Stimulated activated CD8-positive, alpha-beta memory T cell treated with anti-CD3 and anti-CD28 coated beads, Interleukin-15, amount 100 ng/mL, for 1 hour (primary cell): Measurements from ENCODE around the gene CD300LB.

ENCODE experiments used
- DNase-seq: peaks from one replicate; pipeline ENCODE4 v3.0.0-alpha.2; 2020; ENCODE audit warnings: low read depth

Gene CD300LB

DNA sequence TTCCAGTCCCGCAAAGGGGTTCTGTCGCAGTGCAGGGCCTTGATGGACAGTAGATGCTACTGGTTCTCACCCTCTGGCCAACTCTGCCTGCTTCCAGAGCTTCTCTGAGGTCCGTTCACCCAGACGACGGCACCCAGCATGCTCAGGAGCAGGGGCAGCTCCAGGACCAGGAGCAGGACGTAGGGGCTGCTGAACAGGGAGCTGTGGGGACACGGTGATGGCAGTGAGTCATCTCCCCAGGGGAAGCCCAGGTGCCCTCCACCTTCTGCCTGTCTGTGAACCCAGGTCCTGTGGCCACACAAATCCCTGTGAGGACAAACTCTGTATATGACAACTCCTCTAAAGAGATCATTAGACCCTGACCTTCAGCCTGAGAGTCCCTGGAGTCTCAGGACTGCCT, 18.1 kb upstream of the CD300LB start:
- DNase-seq = no peak

DNA sequence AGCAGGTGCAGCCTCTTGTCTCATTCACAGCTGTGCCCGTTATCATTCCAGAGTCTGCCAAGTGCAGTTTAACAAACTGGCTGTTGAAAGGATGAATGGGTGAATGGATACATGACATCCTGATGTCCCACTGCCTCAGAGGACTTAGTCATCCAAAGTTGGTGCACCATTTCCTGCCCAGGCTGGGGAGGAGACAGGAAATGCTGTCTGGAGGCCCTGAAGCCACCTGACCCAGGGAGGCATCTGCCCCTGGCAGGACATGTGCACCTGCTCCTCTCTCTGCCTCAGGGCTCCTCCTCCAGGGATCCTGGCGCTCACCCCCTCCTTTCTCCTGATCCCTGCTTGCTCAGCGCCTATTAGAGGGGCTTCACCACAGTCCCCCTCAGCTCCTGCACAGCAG, 16.5 kb upstream of the CD300LB start:
- no peak for DNase-seq

DNA sequence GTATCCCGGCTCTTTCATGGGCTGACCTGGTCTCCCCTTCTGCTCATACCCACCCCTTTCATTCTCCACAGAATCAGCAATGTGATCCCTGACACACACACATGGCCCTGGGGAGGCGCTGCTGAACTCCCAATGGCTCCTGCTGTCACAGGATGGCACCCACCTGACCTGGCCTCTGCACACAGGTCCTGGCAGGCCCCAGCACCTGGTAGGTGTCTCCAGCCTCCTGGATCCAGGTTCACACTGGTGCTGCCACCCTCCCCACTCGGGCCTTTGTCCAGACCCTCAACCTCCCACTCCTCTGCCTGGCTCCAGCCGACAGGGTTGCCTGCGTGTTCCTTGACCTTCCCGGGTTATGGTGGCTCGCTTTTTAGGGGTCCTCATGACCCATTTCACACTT, 16.0 kb upstream of the CD300LB start:
- no peak for DNase-seq

DNA sequence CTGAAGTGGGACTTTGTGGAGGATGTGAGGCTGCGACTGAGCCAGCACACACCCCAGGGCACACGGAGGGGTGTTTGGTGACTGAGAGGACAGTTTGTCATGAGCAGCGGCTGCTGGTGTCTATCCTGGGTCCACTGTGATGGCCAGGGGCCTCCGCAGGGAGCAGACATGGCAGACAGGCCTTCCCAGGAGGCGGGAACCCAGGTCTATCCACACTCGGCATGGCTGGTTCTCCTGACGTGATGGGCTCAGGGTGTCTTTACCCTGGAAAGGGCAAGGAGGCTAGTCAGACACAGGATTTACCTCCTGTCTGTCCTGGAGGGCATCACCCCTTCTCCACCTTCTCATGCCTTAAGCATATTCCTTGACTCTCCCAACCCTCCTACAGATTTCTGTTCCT, 15.3 kb upstream of the CD300LB start:
- no peak for DNase-seq

DNA sequence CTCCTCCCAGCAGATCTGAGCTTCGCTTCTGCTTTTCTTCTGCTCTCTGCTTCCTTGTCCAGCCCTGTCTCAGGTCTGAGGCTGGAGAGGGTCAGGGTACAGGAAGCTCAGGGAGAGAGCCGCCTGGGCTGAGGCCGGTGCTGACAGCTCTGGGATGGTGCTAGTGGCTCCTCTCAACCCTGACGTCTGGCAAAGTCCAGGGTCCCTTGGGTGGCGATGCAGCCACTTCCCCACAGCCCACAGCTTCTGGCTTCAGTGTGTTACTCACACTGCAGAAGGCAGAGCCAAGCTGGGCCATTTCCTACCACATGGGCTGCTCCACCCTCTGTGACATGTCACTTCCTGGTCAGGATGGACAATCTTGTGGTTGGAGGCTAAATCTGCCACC, 14.6 kb upstream of the CD300LB start, which contains the start of gene CD300C:
TSS of gene CD300C (minus strand) at position 273 of the 388 bp plus-strand sequence. CDS start 333 bp downstream, outside the sequence.
- DNase-seq = no peak

DNA sequence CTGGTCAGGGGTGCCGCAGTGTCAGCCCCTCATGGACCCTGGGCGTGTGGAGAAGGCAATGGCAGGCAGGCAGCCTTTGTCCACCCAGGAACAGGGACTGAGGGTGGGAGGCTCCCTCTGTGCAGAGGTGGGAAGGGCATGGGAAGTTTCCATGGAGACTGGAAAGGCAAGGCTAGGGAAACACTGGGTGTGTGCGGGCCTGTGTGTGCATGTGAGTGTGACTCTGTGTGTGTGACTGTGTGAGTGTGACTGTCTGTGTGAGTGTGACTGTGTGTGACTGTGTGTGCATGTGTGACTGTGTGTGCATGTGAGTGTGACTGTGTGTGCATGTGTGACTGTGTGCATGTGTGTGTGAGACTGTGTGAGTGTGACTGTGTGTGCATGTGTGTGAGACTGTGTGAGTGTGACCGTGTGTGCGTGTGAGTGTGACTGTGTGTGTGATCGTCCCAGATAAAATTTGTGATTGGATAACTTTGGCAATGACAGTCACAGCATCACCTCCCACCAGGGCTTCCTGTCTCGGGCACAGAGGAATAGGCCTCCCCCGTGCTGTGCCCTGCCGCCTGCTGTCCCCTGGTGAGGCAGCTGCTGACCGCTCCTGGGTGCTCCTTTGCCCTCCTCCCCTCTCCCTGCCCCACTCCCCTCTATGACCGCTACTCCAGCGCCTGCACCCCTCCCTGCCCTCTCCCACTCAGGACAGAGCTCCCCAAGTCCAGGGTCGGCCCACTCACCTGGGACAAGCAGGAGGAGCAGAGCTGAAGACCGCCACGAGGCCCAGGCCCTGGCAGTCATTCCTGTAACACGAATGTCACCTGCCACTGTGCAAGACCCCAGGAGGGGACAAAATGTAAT, 13.9 kb upstream of the CD300LB start:
- DNase-seq = no peak

DNA sequence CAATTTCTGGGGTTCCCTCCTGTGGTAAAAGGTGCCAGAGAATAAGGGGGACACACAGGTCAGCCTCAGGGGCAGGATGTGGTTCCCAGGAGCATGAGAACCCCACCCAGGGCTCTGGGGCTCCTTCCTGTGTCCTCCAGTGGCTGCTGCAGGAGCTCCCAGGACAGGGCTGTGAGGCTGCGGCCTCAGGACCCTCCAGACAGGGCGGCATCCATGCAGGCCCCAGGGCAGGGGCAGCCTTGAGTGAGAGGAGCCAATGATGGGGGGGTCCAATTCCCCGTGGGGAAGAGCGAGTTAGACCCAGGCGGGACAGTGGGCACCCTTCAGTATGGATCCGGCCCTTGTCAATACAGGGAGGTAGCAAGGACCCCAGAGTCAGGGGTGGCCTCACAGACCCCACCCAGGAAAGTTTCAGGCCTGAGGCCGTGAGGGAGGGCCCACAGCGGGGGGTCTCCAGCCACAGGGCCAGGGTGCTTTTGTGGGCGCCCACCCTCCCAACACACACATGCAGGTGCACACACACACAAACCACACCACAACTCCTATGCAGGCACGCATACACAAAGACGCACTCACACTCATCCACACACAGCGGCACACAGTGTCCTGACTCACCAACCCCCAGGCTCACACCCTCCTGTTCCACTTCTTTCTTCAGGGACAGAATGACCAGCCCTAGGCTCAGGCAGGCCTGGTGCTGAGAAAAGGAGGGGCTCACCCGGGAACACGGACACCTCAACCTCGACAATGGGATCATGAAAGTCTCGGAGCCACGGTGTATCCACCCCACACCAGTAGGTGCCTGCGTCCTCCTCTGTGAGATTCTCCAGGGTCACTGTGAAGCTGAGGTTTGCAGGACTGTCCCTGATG, 12.9 kb upstream of the CD300LB start:
- no peak for DNase-seq

DNA sequence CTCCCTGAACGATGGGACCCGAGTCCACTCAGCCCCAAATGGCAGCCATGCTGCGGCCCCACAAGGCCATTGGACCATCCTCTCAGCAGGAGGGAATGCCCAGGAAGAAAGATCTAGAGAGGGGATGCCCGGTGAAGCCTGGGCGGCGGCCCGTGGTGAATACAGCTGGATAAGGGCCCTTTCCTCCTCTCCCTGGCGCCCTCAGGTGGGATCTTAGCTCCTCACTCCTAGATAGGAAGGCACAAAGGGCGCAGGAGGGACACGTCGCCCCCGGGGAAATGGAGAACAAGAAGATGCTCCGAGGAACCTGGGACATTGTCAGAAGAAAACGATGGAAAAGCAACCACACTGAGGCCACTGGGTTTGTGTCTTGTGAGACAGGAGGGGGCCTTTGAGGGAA, 12.1 kb upstream of the CD300LB start:
- no peak for DNase-seq

DNA sequence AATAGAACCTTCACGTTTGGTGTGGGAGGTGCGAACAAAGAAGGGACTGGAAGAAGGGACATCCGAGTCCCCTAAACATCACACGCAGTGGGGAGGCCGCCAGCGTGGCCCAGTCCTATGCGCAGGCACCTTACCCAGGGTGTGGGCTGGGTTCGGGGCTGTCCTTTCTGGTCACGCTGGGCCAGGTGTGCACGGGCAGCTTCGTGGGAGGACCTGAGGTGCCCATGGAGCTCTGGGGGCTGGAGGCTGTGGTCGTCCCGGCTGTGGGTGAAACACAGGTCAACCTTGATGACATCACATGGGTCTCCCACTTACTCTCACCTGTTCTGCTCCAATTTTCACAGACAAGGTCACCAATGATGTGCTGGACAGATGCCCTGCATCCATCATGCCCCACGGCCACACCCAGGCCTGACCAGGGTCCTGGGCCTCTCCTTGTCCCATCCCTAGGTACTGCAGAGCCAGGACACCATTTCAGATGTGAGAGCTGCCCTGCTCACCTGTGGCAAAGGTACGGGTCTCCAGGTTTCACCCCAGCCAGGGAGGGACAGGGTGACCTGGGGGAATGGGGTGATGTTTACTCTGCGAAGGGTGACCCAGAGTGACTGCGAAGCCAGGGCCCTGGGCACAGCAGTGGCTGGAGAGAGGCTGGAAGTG, 11.6 kb upstream of the CD300LB start:
- no peak for DNase-seq

DNA sequence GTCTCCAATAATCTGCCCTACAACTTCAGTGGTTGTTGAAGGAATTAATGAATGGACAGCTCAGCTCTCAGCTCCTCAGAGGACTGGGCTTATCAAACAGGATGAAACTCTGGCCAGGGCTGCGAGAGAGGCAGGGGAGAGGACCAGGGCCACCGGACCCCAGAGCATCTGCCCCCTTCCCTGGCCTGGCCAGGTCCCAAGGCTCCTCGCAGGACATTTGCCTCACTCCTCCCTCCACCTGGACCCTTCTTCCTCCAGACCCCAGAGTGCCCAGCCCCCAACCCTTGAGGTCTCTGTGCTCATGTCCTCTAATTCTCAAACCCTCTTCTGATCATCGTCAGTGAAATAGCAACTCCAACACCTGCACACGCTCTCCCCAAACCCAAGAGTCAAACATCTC, 10.9 kb upstream of the CD300LB start:
- no peak for DNase-seq

DNA sequence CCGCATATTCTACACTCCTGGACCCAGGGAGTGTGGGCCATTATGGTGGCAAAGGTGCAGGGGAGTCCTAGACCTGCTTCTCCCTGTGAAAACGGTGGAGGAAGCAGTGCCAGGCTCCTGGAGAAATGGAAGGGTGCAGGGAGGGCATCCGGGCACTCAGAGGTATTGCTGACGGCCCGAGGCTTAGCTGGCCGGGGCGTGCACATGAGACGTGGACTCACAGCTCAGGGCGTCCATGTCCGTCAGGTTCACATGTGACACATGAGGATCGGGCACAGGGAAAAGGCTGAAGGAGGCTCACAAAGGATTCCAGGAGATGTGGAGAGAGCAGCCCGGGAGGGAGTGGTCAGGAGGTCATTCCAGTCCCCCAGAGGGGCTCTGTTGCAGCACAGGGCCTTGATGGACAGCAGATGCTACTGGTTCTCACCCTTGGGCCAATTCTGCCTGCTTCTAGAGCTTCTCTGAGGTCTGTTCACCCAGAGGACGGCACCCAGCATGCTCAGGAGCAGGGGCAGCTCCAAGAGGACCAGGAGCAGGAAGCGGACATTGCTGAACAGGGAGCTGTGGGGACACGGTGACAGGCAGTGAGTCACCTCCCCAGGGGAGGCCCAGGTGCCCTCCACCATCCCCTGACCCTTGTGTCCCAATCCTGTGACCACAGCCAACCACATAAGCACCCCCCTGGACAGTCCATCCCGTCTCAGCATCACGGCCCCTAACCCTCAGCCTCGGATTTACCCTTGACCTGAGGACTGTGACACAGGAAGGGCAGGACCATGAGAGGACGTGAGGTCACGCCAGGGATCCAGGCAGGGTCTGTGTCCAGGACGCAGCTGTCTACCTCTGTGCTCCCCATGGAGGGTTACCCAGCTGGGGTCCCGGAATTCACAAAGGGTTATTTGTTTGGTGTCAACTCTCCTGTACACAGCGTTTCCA, 10.2 kb upstream of the CD300LB start:
- DNase-seq = no peak

DNA sequence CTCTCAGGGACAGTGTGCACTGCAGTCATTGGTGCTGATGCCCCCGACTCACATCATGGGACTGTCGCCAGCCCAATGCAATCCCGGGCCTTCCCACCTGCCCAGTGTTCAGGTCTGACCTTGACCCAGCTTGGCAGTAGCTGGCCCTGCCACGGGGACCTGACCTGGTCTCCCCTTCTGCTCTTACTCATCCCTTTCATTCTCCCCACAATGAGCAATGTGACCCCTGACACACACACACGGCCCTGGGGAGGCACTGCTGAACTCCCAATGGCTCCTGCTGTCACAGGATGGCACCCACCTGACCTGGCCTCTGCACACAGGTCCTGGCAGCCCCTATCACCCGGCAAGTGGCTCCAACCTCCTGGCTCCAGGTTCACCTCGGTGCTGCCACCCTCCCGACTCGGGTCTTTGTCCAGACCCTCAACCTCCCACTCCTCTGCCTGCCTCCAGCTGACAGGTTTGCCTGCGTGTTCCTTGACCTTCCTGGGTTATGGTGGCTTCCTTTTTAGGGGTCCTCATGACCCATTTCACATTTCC, 8.1 kb upstream of the CD300LB start:
- no peak for DNase-seq

DNA sequence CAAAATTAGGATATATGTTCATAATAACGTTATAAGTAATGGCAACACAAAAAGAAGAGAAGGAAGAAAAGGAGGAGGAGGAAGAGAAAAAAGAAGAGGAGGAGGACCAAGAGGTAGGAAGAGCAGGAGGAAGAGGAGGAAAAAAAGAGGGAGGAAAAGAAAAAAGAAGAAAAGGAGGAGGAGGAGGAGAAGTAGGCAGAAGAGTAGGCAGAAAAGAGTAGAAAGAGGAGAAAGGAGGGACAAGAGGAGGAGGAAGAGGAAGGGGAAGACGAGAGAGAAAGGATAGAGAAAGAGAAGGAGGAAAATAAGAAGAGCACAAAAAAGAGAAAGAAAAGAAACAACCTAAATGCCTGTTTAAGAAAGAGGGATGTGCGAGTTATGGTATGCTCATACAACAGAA, 5.6 kb upstream of the CD300LB start:
- DNase-seq = no peak

DNA sequence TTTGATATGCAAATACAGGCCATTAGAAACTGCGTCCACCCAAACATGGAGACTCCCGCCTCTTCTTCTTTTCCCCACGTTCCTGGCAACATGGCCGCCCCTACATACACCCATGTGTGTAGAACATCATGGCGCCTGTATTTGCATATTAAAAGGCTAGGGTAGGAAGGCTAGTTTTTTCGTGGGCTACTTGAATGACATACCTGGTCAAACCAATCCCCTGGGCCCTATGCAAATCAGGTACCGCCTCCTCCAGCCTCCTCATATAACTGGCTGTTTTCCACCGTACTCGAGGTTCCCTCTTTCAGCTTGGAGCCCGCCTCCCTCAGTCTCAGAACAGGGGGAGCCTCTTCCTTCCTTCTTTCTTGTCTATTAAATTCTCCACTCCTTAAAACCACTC, 840 bp upstream of the CD300LB start:
- DNase-seq = no peak

DNA sequence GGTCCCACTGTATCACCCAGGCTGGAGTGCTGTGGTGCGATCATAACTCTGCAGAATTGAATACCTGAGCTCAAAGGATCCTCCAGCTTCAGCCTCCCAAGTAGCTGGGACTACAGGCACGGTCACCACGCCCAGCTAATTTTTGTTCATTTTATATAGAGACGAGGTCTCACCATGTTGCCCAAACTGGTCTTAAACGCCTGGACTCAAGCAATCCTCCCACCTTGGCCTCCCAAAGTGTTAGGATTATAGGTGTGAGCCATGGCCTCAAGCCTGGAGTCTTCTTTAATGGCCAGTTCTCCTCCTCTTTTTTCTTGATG, 484 bp downstream of the CD300LB start:
- DNase-seq = no peak

DNA sequence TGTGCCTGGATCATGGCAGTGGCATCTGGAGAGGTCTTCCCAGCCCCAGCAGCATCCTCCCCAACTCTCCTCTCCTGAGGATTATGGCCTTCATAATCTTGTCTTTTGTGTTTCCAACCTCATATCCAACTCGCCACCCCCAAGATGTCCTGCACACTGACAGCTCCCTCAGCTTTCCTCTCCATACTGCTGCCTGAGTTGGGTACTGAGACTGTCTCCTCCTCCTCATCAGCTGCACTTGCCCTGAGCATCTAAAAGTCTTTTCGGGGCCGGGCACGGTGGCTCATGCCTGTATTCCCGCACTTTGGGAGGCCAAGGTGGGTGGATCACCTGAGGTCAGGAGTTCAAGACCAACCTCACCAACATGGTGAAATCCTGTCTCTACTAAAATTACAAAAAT, 2.0 kb downstream of the CD300LB start:
- no peak for DNase-seq

DNA sequence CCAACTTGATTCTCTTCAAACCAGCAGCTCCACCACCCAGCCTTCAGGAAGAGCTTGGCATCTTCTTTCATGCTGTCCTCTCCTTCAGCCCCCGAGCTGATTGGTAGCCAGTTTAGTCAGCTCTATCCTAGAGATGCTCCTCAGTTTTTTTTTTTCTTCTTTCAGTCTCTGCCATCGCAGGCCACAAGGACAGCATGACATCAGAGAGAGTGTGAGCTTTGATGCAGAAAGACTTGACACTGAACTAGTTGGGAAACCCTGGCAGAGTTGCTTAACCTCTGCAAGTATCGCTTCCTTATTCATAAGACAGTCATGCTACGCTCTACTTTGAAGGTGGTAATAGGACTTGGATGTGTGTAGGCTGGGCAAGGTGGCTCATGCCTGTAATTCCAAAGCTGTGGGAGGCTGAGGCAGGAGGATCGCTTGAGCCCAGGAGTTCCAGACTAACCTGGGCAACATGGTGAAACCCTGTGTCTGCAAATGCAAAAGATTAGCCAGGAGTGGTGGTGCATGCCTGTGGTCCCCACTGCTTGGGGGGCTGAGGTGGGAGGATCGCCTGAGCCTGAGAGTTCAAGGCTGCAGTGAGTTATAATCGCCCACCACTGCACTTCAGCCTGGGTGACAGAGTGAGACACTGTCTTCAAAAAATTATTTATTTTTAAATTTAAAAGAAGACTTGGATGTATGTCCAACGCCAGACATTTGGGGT, 2.6 kb downstream of the CD300LB start:
- no peak for DNase-seq

DNA sequence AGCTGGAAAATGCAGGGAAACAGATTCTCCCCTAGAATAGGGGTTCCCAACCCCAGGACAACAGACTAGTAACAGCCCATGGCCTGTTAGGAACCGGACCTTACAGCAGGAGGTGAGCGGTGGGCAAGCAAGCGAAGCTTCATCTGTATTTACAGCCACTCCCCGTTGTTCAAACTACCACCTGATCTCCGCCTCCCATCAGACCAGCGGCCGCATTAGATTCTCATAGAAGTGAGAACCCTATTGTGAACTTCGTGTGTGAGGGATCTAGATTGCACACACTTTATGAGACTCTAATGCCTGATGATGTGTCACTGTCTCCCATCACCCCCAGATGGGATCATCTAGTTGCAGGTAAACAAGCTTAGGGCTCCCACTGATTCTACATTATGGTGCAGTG, 3.5 kb downstream of the CD300LB start:
- no peak for DNase-seq

DNA sequence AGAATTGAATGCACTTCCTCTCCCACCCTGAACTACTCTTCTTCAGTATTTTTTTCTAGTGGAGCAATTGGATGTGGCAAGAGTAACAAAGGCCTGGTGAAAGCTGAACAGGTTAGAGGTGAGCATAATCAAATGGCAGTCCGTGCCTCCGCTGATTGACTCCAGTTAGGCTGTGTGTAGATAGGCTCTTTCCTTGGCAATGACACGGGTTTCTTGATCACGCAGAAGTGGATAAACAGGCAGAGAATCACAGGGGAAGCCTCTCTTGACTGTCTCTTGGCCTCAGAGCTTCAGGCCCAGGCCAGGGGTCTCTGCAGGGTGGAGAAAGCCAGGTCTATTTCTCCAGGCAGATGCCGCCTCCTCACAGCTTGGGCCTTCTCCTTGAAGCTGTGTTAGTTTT, 4.2 kb downstream of the CD300LB start:
- no peak for DNase-seq

DNA sequence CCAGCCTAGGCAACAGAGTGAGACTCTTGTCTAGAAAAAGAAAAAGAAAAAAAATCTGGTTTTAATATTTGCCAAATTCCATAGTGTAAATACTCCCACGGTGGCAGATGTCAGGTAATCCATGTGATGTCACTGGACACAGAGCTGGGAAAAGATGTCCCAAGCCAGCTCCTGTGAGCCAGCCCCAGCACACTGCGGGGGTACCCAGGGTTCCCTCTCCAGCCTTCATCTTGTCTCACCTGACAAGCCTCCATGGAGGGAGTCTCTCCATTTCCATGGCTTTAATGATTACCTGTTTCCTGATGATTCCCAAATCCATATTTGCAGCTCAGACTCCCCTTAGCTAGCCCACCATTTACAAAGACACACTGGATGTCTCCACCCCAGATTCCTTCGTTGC, 4.6 kb downstream of the CD300LB start:
- DNase-seq = no peak

DNA sequence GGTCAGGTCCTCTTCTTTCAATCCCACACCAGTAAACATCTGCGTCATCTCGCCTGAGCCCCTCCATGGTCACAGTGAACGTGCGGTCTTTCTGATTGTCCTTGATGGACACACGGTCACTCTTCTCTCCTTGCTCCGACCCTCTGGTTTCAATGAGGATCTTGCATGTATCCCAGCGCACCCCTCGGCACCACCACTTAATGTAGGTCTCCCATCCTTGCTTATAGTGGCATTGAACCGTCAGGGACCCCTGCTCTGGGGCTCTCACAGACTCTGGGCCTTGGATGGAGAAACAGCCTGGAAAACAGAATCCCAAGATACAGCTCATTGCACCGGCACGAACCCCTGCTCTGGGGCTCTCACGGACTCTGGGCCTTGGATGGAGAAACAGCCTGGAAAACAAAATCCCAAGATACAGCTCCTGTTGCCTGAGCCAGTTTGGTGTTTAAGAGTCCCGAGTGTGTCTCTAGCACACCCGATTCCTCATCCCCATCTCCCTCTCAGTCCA, 5.4 kb downstream of the CD300LB start:
- no peak for DNase-seq
